HG03558 (cell line): ENCODE results near the gene USP7.

ENCODE experiments used
- ATAC-seq: cut with Tn5 transposase; IDR thresholded peaks from one replicate; pipeline ENCODE4 v1.9.1; 2021; ENCODE audit warnings: moderate number of reproducible peaks; ENCODE audit not compliant: unreplicated experiment; ENCODE audit errors: extremely low read depth

The USP7 gene

DNA sequence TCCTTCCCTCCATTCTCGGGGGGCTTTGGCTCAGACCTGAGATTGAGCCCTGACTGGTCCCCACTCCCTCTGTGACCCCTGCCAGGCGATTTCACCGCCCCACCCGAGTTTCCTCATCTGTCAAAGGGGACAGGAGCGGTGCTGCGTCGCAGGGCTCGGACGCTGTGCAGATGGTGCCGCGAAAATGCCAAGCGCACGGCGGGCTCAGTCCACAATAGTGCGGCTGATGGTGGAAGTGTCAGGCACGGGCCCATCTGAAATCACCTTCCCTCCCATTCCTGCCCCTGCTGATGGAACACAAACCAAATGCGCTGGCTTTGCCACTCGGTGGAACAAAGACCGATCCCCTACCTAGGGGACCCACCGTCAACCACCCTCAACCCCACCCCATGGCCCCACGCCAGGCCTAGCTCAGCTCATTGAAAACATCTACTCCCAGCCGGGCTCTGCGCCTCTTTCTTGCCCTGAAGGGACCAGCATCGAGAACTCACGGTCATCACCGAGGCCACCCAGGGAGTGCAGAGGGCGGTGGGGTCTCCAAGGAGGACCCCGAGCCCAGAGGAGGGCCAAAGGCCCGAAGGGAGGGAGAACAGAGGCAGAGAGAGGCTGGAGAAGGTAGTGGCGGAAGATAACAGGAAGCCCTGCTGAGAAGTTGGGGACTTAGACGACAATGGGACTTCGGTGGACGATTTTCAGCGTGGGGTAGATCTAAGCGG is 96.3 kb downstream of the USP7 start:
- ATAC-seq: no peak

GRCh38 chr16:8866884-8867215 is 96.9 kb downstream of the USP7 start:
- ATAC-seq: no peak

GRCh38 chr16:8866118-8866883 is 97.4 kb downstream of the USP7 start:
- no peak for ATAC-seq

DNA sequence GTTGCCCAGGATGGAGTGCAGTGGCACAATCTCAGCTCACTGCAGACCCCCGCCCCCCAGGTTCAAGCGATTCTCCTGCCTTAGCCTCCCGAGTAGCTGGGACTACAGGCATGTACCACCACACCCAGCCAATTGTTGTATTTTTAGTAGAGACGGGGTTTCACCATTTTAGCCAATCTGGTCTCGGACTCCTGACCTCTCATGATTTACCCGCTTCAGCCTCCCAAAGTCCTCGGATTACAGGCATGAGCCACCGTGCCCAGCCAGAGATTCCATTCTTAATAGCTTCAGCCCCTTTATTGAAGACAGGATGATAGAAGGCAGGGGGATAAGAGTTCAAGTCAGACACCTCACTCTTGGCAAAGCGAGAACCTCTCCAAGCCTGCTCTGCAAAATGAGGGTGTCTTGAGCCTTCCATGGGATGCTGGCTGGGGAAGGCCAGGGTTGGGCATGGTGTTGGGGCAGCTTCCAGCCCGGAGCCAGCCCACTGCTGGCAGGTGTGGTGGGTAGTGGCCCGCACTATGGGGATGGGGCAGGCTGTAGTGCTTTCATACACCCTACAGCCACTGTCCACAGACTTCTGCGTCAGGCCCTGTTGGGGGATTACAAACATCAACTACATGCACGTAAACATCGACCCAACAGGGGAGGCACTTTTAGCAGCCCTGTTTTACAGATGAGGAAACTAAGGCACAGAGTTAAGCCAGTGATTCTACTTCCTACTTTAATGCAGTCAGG is 98.4 kb downstream of the USP7 start:
- no peak for ATAC-seq

GRCh38 chr16:8864480-8865110 is 99.1 kb downstream of the USP7 start:
- ATAC-seq: no peak

DNA sequence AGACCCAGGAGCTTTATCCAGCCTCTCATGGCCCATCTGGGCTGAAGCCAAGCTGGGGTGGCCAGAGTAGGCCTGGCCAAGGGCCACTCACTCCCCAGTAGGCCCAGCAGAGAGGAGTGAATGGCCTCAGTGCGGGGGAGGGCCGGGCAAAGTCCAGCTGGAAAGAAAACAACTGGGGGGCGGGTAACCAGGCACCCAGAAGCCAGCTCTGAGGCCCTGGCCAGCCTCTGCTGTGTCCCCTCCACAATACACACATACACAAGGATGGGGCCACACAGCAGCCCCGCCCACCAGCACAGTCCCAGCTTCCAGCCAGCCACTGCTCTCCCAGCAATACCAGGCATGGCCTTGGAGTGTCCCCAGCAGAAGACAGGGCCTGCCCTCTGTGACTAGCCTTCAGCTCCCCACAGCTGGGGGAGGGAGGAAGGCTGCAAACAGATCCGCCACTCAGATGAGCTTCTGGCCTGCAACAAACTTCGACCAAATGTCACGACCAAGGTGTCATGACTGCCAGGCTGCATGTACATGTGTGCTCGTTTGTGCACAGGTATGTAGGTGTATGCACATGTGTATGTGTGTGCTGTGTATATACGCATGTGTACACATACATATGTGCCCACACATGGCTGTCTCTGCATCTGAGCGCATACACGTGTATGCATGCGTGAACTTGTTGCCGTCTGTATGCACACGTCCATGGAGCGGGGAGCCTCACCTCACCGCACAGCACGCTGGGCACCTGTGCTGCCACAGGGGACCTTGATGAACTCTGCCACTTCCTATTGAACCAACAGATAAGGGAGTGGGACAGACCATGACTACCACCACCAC is 99.9 kb downstream of the USP7 start:
- ATAC-seq: no peak

DNA sequence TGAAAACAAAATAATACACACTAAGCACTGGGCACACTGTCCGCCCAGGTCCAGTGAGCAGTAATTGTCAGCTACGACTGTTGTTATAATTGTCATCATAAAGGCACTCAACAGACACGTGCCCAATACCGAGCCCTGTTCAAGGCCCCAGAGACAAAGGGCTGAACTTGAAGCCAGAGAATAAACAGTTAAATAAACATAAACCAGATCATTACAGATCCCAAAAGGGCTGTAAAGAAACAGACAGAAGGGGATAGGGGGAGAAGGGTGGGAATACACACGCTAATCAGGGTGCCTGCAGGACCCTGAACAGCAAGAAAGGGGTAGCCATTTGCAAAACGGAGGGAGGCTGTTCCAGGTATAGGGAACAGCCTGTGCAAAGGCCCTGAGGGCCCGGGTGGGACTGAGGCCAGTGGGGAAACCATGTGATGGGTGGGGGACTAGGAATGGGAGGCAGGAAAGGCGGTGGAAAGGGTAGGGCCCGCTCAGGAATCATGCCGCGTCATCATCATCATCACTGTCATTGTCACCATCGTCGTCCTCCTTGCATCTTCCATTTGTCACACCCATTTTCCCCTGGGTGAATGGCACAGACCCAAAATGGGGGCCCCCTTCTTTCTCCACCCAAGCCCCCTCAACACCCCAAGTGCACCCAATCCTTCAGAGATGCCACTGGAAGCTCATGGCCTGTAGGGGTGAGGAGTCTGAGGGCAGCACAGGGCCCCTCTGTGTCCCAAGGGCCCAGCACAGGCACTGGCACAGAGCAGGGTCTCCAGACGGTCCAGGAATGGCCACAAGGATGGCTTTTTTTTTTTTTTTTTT is 101.2 kb downstream of the USP7 start:
- no peak for ATAC-seq

- ATAC-seq: no peak
Measured at GRCh38 chr16:8861563-8862308, 102.0 kb downstream of the USP7 start.

DNA sequence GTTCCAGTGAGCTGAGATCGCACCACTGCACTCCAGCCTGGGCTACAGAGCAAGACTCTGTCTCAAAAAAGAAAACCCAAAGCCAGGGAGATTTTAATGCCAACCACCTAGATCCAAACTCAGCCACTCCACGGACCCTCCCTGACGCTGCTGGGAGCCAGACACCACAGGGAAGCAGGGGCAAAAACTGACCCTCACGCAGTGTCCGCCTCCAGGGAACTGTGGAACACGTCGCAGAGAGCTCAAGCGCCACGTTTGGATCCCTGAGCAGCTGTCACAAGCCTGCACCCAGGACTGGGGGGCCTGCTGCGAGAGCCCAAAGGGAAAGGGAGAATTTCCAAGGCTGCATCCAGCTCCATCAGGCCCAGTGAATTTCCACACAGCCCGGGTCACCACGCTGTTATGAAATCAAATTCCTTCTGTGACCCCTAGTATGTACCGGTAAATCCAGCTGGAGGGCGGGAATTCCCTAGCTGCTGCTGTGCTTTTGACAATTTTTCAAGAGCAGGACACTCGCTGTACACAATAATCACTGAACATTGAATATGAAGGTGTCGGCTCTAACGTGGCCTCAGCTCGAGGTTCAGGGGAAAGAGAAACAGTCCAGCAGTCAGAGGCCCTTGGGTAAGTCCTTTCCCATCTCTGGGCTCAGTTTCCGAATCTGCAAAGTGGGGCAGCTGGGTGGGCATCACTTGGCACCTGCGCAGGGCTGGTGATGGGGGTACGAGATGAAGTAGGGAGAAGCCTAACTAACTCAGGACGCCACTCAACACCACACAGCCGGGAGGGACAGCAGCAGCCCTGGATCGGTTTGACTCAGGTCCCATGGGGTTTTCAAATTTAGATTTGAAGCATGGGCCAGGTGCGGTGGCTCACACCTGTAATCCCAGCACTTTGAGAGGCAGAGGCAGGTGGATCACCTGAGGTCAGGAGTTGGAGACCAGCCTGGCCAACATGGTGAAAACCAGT is 103.5 kb downstream of the USP7 start:
- no peak for ATAC-seq

DNA sequence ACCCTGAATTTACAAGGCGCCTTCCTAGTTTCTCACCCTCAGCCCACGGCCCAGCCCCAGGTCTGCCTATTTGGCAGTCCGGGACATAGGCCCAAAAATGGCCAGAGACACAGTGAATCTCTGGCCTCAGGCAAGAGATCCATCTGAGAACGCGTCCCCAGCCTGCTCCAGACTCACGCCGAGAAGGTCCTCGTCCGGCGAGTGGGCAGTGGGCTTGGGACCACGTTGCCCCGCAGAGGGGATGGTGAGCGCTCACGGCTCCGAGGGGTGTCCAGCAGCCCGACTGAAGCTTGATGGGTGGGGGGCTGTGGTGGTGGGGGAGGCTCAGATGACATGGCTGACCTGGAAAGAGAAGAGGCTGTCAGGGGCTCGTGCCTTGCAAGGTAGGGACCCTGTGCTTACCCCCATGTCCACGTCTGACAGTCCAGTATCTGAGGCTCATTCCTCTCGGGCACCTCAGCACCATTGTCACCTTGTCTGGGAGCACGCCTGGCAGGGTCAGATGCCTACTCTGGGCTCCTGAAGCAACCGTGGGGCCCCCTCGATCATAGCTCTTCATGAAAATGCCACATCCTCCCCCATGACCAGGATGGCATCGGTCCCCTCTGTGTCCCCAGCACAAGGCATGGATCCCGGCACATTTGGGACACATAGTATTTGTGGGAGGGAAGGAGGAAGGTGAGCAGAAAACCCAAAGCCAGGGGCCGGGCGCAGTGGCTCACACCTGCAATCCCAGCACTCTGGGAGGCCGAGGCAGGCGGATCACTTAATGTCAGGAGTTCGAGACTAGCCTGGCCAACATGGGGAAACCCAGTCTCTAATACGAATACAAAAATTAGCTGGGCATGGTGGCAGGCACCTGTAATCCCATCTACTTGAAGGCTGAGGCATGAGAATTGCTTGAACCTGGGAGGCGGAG is 104.5 kb downstream of the USP7 start:
- no peak for ATAC-seq

GRCh38 chr16:8855972-8856371 is 107.7 kb downstream of the USP7 start:
- no peak for ATAC-seq

DNA sequence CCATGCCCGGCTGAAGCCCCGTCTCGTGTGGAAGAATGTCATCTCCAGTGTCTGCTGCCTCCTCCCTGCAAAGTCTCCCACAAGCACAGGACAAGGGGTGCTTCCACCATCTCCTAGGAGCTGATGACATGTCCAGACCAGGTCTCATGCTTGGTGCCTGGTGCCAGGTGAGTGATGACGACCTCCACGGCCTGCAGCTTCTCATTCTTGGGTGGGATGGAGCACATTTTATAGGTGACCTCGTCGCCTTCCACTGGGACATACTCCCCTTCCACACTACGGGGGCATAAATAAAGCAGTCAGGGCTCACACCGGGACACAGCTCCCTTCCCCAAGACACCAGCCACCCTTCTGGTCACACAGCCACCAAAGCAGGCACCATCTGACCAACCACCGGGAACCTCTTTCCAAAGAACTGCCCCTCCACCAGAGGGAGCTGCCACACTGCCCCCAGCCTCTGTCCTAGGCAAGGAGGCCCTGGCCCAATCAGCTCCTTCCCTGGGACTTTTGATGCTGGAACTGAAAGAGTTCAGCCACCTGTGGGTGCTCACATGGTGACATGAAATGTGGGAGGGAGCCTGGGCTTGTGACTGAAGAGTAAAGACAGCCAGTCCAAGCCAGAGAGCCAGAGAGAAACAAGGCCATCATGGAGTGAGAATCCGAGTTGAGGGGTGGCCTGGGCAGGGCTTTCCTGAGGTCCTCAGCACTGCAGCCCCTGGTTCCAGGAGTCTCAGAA is 108.5 kb downstream of the USP7 start:
- no peak for ATAC-seq

DNA sequence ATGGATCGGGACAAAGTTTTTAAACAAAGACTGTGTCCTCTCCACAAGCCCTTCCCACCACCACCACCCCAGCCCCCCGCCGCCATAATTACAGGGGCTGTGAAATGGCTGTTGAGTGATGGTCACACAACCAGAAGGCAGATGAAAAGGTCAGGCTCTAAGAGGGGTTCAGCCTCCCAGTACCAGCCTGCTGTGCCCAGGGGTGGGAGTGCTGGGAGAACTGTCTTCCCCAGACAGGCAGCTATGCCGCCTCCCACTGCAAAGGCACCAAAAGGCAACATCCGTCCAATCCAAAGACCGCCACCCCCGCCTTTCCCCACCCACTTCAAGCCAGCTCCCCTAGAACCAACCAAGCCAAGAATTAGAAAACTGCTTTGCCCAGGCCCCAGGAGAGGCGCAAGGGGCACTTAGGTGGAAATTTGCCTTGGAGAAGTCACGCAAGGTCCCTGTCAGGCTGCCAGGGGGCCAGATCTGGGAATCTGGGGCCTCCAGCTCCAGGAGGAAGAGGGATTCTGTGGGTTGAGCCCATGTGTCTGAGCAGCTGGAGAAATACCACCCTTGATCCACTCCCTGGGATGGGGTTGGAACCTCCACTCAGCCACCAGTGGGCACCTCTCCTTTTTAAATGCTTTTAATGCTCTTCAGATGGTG is 109.3 kb downstream of the USP7 start:
- ATAC-seq: no peak

GRCh38 chr16:8853611-8854010 is 110.1 kb downstream of the USP7 start:
- ATAC-seq: no peak

GRCh38 chr16:8853150-8853549 is 110.6 kb downstream of the USP7 start:
- no peak for ATAC-seq
